Activated naive CD8-positive, alpha-beta T cell treated with anti-CD3 and anti-CD28 coated beads, Interleukin-2, amount 50 U/mL, for 24 hours (primary cell): ENCODE results near the gene NME5.
"Not testable (repeated sequence)": the region's sequence is repeated elsewhere in the genome, so short reads cannot be mapped to it uniquely, and the experiment has no call there.

Source experiments
- ATAC-seq: fragments of 150-1000 bp; cut with Tn5 transposase; one replicate; pipeline ENCODE4 v1.10.0; 2021
- DNase-seq: peaks from one replicate; pipeline ENCODE4 v3.0.0; 2021
- H3K27ac Mint-ChIP-seq: one replicate; pipeline ENCODE4 v1.8.0; 2021; ENCODE audit warnings: mild to moderate bottlenecking, mixed read lengths
- H3K27me3 Mint-ChIP-seq: one replicate; pipeline ENCODE4 v1.8.0; 2021; ENCODE audit warnings: mixed read lengths
- H3K36me3 Mint-ChIP-seq: one replicate; pipeline ENCODE4 v1.8.0; 2021; ENCODE audit warnings: low read depth, mixed read lengths
- H3K4me1 Mint-ChIP-seq: one replicate; pipeline ENCODE4 v1.8.0; 2021; ENCODE audit warnings: mixed read lengths
- H3K4me3 Mint-ChIP-seq: one replicate; pipeline ENCODE4 v1.8.0; 2021; ENCODE audit warnings: mild to moderate bottlenecking, moderate library complexity, mixed read lengths
- H3K9me3 Mint-ChIP-seq: one replicate; pipeline ENCODE4 v1.8.0; 2021; ENCODE audit warnings: mixed read lengths

Gene NME5

GRCh38 chr5:138078006-138078643 is 61.1 kb downstream of the NME5 start:
- Mint-ChIP-seq H3K9me3 (no peaks in the 10 kb centered on the region), H3K4me1 (peaks cover 15% of the 10 kb centered on the region), H3K27ac (no peak overlapping the region), H3K36me3 (no peaks in the 10 kb centered on the region), H3K27me3 (no peaks in the 10 kb centered on the region), H3K4me3 (no peak overlapping the region)
- ATAC-seq (no peak), DNase-seq (no peak)

GRCh38 chr5:138077064-138077696 is 62.0 kb downstream of the NME5 start:
- no peak overlapping the region for H3K4me3 Mint-ChIP-seq
- H3K4me1 Mint-ChIP-seq, result peaks cover 15% of the 10 kb centered on the region
- H3K36me3 Mint-ChIP-seq, result no peaks in the 10 kb centered on the region
- no peaks in the 10 kb centered on the region for H3K27me3 Mint-ChIP-seq
- no peak for ATAC-seq
- H3K27ac Mint-ChIP-seq, result no peak overlapping the region
- DNase-seq, result peak; percentile 59
- no peaks in the 10 kb centered on the region for H3K9me3 Mint-ChIP-seq

- H3K36me3 Mint-ChIP-seq, ATAC-seq, H3K4me3 Mint-ChIP-seq, DNase-seq, H3K27me3 Mint-ChIP-seq, H3K4me1 Mint-ChIP-seq, H3K9me3 Mint-ChIP-seq, H3K27ac Mint-ChIP-seq: not testable (repeated sequence)
Measured at GRCh38 chr5:138070026-138070425, 69.2 kb downstream of the NME5 start.

DNA sequence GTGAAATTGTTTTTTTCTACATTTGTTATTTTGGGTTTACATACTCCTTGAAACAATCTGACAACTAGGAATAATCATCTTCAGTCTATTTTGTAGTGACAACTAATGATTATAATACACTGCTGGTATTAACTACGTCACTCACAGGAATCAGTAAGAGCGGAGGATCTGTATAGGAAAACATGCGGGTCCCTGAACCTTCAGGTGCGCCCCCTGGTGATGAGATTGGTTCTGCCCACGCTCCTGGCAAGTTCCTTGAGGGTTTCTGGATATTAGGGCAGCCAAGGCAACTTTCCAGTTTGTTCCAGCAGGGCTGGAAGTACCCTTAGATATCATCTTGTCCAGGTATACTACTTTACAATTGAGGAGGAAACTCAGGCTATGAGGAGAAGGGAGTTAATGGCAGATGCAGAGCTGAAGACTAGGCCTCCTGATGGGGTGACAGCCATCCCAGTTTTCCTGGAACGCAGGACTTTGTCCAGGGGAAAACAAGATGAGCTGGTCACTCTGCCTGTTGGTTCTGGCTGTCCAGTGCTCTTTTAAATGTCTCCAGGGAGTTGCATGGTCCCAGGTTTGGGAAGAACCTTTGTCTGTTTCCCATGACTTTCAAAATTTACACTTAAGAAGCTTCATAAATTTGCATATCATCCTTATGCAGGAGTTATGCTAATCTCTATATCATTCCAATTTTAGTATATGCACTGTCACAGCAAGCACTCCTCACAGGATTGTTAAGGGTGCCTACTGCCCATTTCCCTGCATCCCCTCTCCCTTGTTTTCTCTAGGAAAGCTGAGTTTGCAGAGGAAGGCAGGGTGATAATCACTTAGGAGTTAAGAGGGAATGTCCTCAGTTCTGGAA is 70.3 kb downstream of the NME5 start:
- H3K4me1 Mint-ChIP-seq, result peaks cover 4% of the 10 kb centered on the region
- H3K4me3 Mint-ChIP-seq, result no peak overlapping the region
- no peaks in the 10 kb centered on the region for H3K27me3 Mint-ChIP-seq
- H3K36me3 Mint-ChIP-seq, result no peaks in the 10 kb centered on the region
- DNase-seq (peak; percentile 82), ATAC-seq (peak; percentile 52)
- no peaks in the 10 kb centered on the region for H3K9me3 Mint-ChIP-seq
- H3K27ac Mint-ChIP-seq, result no peak overlapping the region

DNA sequence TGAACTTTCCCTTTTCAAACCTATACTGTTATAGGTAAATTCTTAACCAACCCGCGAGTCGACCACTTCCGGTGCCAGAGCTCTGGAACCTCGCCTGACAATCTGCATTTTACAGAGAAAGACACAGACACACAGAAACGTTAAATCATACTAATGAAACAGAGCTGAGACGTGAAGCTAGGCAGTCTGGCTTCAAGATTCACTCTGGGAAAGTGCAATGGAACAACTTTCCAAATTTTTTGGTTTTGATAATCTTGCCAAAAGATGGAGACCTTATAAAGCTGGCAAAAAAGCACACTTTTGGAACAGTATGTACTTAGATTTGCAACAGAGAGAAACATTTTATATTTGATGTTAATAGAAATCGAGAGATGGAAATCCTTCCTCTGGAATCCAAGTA is 71.3 kb downstream of the NME5 start:
- H3K4me3 Mint-ChIP-seq, result no peak overlapping the region
- no peak overlapping the region for H3K27ac Mint-ChIP-seq
- no peaks in the 10 kb centered on the region for H3K27me3 Mint-ChIP-seq
- H3K36me3 Mint-ChIP-seq, result no peaks in the 10 kb centered on the region
- no peaks in the 10 kb centered on the region for H3K9me3 Mint-ChIP-seq
- ATAC-seq (no peak), DNase-seq (no peak)
- peaks cover 4% of the 10 kb centered on the region for H3K4me1 Mint-ChIP-seq
